HG02870 (cell line): ENCODE measurements around the gene EVPLL.
"Not testable (repeated sequence)": the region's sequence is repeated elsewhere in the genome, so short reads cannot be mapped to it uniquely, and the experiment has no call there.

Source experiments
- ATAC-seq: cut with Tn5 transposase; IDR thresholded peaks from one replicate; pipeline ENCODE4 v1.9.1; 2021; ENCODE audit warnings: mild to moderate bottlenecking, moderate library complexity; ENCODE audit not compliant: unreplicated experiment

Gene EVPLL

GRCh38 chr17:18422464-18422863 lies 44.9 kb downstream of the EVPLL start:
- ATAC-seq = not testable (repeated sequence)

GRCh38 chr17:18423015-18423414 lies 45.4 kb downstream of the EVPLL start:
- ATAC-seq = not testable (repeated sequence)

- ATAC-seq = not testable (repeated sequence)
These were observed 48.0 kb downstream of the EVPLL start for GRCh38 chr17:18425593-18425992.

GRCh38 chr17:18426639-18427038 lies 49.1 kb downstream of the EVPLL start:
- not testable (repeated sequence) for ATAC-seq

GRCh38 chr17:18432206-18432605 lies 54.6 kb downstream of the EVPLL start:
- not testable (repeated sequence) for ATAC-seq
